ENCODE measurements around the gene PACSIN1. TPM values are rescaled to one million over a fixed set of nuclear protein-coding genes. Genes with fewer than 3 reads are reported as not detected.

The PACSIN1 gene
- polyA plus RNA-seq, 3 donors: 0.80 to 0.96 (median 0.84) TPM

DNA sequence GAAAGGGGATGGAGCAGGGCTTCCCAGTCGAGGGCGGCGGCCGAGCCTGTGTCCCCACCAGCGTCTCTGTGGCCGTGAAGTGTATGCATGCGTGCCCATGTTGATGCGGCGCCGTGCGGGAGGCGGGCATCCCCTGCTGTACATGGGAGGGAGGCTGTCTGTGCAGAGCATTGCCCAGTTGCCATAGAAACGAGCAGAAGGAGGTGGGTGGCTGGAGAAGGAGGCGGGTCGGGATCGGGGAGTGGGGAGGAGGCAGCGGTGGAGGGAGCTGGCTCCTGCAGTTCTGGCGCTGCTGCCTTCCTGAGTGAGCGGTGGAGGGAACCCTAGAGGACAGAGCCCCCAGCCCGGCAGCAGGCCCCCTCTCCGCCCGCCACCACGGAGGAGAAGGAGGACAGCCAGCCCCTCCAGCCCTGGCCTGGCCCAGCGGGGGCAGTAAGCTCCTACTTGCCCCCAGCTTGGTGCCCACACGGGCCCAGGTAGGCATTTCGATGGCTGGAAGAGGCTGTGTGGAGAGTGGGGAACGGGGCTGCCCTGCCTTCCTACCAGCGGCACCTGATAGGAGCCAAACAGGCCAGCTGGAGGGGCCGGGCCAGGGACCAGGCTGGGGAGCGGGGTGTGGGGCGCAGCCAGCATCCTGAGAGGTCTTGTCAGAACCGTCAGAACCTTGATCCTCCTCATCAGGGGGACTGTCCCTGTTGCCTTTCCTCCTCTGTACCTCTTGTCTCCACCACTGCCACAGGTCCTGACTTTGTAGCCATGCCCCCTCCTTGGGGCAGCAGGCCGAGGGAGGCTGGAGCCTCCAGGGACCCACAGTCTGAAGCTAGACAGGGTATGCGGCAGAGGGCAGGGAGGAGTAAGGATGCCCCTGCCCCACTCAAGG is 49.0 kb downstream of the PACSIN1 start:
- peak; percentile 81 for DNase-seq

DNA sequence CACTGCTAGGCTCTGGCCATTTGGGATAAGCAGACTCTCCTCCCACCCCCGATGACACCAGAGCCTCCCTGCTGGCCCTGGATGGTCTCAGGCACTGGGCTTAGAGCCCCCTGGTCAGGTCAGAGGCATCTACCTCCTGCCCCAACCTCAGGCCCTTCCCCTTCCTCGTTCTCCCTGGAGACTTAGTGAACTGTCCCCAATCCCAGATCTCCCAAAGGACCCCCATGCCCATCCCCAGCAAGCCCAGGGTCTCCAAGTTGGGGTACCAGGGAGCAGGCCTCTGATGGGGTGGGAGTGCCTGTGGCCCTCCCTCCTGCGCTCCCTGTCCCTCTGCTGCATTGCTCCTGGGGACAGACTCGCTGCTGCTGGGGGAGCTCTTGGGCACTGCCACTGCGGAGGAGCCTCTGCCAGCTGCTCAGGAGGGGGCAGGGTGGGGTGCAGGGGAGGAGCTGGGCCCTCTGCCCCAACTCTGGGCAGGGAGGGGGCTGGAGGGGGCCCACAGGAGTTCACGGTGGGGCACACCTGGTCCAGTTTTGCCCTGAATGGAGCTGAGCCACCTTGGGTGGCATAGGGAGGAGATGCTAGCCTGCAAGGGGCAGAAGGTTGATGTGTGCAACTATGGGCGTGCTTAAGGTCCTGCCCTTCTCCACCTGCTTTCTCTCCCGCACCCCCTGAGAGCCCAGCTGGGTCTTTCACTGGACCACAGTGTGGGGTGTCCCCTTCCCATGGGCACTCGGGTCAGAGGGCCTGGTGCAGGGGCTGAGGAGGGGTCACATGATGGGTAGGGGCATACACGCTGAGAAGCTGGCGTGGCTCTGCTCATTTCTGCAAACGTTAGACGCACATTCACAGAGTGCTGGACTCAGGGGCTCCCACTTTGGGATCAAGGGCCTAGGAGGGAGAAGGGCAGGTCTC is 49.9 kb downstream of the PACSIN1 start:
- DNase-seq: no peak

GRCh38 chr6:34516391-34517324 is 50.8 kb downstream of the PACSIN1 start:
- no peak for DNase-seq

DNA sequence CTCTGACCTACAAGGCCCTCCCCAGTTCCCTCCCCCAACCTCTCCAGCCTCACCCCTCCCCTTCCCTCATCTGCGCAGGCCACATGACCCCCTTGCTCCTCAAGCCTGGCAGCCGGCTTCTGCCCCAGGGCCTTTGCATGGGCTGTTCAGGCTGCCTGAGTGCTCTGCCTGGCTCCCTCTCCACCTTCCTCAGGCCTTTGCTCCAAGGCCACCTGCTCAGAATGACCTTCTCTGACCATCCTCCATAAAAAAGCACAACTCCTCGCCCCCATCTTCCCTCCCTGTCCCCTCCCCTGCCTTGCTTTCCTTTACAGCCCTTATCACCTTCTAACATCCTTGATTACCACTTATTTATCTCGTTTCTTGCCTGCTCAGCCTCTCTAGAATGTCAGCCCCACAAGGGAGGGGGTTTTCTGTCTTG is 51.6 kb downstream of the PACSIN1 start:
- no peak for DNase-seq

DNA sequence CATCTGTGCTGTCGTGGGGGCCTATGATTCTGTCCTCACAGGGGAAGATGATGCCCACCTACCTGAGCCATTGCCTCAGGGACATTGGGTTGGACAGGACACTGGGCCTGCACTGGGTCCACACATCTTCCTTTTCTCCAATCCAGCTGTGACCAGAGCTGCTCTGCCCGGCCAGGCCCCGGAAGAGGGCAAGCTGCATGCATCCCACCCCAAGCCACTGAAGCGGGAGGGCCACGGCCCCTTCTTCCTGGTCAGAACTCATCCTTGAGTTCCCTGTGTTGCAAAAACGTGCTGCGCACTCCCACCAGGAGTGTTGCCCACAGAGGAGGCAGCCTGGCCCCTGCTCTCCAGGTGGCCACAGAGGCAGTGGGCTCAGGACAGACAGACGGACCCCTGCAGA is 52.1 kb downstream of the PACSIN1 start:
- no peak for DNase-seq

DNA sequence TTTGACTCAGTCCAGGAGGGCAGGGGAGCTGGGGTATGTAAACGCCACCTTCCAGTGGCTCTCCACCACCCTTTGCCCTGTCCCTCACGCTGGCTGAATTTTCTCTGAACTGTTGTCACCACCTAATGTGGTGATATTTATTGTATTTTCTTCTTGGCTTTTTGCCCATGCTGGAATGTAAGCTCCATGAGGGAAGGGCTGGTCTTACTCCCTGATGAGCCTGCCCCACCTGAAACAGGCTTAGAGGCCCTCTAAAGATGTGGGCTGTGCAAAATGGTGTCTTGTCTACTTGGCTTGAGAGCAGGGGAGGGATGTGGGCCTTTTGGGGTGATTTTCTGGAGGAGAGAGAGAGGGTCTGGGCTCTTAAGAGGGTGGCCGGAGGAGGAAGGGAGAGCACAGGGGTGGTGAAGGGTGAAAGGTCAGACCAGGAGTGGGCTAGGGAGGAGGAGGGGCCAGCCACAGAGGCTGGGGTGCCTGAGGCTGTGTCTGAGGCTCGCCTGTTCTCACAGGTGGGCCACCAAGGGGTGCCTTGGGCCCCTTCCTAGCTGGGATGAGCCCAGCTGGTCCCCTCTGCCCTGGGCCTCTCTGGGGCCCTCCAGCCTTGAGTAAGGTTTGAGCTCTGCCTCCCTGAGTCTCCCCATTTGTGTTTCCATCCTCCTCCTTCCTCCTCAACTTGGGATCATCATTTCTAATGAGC is 52.9 kb downstream of the PACSIN1 start:
- no peak for DNase-seq

DNA sequence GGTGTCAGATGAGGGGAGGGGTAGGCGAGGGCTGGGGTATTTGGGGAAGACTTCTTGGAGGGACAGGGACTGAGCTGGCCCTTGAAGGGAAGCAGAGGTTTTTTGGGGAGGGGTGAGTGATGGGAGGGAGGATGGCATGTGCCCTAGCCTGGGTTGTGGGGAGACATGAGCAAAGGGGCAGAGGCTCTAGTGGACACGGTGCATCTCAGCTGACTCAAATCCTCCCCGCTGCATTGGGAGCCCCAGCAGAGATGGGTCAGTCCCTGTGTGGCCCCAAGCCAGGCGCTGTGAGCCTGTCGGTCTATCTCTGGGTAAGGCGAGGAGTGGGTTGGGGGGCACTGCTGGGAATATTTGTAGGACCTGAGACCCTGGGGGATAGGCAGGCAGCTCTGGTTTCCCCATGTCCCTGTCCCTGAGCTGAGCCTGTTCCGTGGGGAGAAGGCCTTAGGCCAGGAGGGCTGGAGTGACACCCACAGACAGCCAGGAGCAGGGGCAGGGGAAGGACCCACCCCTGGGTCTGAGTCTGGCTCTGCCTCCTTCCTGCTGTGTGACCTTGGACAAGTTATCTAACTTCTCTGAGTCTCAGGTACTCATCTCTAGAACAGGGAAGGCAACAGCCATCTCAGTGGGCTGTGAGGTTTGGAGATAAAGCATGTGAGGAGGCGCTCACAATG is 54.2 kb downstream of the PACSIN1 start:
- no peak for DNase-seq

DNA sequence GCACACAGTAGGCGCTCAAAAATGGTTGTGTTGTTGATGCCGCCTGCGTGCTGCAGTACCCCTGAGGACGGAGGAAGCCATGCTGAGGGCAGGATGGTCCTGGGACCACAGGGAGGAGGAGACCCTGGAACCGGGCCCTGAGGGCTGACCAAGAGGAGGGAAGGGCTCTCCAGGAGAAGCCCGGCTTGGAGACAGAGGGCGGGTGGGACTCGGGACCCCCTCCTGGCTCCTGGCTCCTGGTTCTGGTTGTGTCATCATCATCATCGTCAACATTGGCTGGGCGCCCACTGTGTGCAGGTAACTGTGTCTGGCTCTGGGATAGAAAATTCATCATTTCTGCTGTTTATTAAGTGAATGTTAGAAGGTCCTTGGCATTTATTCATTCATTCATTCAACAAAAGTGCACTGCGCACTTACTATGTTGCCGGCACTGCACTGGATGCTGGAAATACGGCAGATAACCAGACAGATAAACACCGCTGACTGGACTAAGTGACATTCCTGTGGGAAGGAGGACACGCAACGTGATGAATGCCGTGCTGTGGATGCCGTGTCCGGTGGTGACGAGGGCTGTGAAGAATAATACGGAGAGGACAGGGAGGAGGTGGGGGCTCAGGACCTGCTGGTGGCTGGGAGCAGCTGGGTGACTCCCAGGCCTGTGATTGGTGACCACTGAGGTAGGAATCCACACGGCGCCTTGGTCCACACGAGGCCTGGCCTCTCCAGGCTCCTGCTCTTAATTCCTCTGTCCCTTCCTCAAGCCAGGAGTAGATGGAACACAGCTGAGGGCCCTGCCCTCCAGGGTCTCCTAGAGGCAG is 55.0 kb downstream of the PACSIN1 start:
- DNase-seq: no peak

GRCh38 chr6:34521463-34522285 is 55.8 kb downstream of the PACSIN1 start:
- no peak for DNase-seq

DNA sequence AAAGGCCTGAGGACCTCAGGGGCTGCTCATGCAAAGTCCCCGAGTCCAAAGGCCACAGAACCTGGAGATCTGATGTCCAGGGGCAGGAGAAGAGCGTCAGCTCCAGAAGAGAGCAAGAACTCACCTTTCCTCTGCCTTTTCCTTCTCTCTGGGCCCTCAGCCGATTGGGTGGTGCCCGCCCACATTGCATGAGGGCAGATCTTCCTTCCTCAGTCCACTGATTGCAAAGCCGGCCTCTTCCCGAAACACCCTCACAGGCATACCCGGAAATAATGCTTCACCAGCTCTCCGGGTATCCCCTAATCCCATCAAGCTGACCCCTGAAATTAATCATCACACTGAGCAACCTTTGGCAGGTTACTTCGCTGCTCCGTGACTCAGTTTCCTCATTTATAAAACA is 56.9 kb downstream of the PACSIN1 start:
- no peak for DNase-seq

DNA sequence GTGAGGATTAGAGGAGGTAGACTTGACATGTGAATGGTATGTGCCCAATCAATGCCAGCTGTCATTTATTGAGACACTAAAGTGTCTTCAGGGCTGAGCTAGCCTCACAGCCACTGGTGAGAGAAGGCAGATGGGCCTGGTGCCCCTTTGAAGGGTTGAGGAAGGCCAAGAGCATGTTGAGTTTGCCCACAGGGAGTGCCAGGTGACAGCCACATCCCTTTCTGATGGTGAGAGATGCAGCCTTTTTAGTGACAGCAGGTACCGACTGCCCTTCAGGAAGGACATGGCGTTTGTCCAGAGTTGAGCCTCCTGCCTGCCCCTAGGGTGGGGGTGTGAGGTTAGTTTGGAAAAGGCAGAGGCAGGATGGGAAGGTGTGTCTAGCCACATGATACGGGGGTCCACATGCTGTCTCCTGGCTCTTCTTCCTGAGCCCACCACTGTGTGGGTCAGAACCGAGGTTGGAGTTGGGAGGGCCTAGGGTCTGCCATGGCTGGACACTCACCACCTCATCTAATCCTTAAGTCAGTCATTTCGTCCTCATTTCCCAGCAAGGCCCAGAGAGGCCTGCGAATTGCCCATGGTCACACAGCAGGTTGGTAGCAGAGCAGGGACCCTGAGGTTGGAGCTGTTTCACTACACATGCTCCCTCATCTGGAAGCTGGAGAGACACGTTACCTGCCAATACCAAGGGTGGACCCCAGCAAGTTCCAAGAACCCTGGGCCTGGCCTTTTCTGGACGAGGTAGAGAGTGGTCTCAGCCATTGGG is 57.7 kb downstream of the PACSIN1 start:
- no peak for DNase-seq

DNA sequence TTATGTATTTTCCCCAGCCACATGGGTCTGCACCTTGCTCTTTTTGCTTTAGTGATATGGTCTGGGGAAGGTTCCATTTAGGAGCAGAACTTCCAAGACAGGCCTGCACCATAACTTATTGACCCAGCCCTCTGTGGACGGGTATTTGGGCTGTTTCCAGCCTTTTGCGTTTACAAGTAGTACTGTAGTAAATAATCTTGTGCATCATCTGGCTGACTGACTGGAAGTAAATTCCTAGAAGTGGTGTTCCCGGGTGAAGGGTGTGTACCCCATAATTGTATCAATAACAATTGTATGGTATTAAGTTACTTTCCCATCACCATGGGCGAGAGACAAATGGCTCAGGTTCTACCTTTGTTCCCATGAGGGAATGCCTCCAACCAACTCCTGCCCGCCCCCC is 58.6 kb downstream of the PACSIN1 start:
- no peak for DNase-seq

GRCh38 chr6:34524971-34525370 is 59.1 kb downstream of the PACSIN1 start:
- DNase-seq: no peak

- DNase-seq: no peak
These were observed 59.7 kb downstream of the PACSIN1 start for GRCh38 chr6:34525431-34526175.

DNA sequence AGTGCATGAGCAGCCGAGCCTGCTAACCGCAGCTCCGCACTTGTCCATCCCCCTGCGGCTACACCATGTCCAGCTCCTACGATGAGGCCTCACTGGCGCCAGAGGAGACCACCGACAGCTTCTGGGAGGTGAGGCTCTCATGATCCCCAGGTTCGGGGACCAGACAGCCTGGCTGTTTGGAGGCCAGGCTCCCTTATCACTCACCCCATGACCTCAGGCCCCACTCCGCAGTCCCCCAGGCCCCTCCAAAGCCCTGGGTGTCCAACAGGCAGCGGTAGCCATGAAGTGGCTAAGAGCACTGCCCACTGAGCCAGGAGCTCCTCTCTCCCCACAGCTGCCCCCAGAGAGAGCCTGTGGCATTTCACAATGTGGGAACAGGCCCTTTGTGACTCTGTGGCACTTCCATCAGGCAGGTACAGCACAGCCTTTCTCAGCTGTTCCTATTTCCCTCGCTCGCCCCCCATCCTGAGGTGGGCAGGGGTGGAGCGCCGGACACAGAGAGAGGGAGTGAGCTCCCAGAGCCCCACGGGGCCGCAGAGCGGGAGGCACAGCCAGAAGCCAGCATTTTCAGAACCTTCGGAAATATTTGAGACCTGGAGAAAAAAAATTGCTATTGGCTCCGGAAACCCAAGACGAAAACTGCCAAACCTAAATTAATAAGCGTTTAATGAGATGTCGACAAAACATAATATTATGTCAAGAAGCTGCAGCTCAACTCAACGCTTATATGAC is 60.5 kb downstream of the PACSIN1 start:
- no peak for DNase-seq

- peak; percentile 87 for DNase-seq
These were observed 61.3 kb downstream of the PACSIN1 start for GRCh38 chr6:34526992-34527728.

All from renal pelvis (tissue), 4 donors.